ENCODE measurements around the gene CCNDBP1.

GRCh38 chr15:43212951-43213350 is 27.7 kb downstream of the CCNDBP1 start:
- TF ChIP-seq TCF7L2 (IDR thresholded peaks at IDR 0.05; ENCODE audit: low read depth, low read length) (no peak), CTCF (IDR thresholded peaks at IDR 0.05) (no peak), SIN3A (IDR thresholded peaks at IDR 0.05; ENCODE audit: borderline replicate concordance, insufficient read depth, low read depth, low read length) (no peak), REST (IDR thresholded peaks at IDR 0.05; ENCODE audit: insufficient read depth in 1 of 2, low read depth in 2 of 2, low read length in 1 of 2) (no peak), POLR2AphosphoS5 (IDR thresholded peaks at IDR 0.05; ENCODE audit: low read depth, low read length) (no peak)
